NCI-H526 (cell line): ENCODE results near the gene FMNL3.
A peak's percentile ranks its signal among the peaks of the same experiment; 100 is the strongest.

ENCODE experiments used
- DNase-seq, 2 experiments: peaks; one replicate each; lab custom pipeline; 2025; lab: John Stamatoyannopoulos, UW

Gene FMNL3

GRCh38 chr12:49651855-49652254 lies 55.4 kb downstream of the FMNL3 start:
- no peak for DNase-seq

GRCh38 chr12:49649892-49650291 lies 57.3 kb downstream of the FMNL3 start:
- DNase-seq, result no peak

- no peak for DNase-seq
Measured at GRCh38 chr12:49649445-49649844, 57.8 kb downstream of the FMNL3 start.

GRCh38 chr12:49648712-49649003 lies 58.5 kb downstream of the FMNL3 start:
- DNase-seq, result no peak

GRCh38 chr12:49647827-49648711 lies 59.1 kb downstream of the FMNL3 start:
- DNase-seq, result no peak

- DNase-seq, result no peak
Measured at GRCh38 chr12:49646871-49647654, 60.1 kb downstream of the FMNL3 start.

GRCh38 chr12:49646331-49646830 lies 60.8 kb downstream of the FMNL3 start:
- no peak for DNase-seq

- no peak for DNase-seq
Measured at GRCh38 chr12:49645146-49646039, 61.8 kb downstream of the FMNL3 start.

GRCh38 chr12:49644620-49644994 lies 62.6 kb downstream of the FMNL3 start:
- peak; percentile 23 to 72 for DNase-seq

GRCh38 chr12:49643961-49644619 lies 63.1 kb downstream of the FMNL3 start:
- DNase-seq, result no peak

GRCh38 chr12:49643135-49643534 lies 64.1 kb downstream of the FMNL3 start:
- DNase-seq, result no peak

- no peak for DNase-seq
Measured at GRCh38 chr12:49642370-49642802, 64.8 kb downstream of the FMNL3 start.

GRCh38 chr12:49641748-49642369 lies 65.3 kb downstream of the FMNL3 start:
- DNase-seq, result no peak

GRCh38 chr12:49636979-49637755 lies 70.0 kb downstream of the FMNL3 start:
- DNase-seq, result peak; percentile 47 to 63

GRCh38 chr12:49636574-49636973 lies 70.6 kb downstream of the FMNL3 start:
- DNase-seq, result no peak

- no peak for DNase-seq
Measured at GRCh38 chr12:49635656-49636055, 71.5 kb downstream of the FMNL3 start.

GRCh38 chr12:49635036-49635435 lies 72.2 kb downstream of the FMNL3 start:
- no peak for DNase-seq

GRCh38 chr12:49633703-49634345 lies 73.4 kb downstream of the FMNL3 start:
- DNase-seq, result no peak

- no peak for DNase-seq
Measured at GRCh38 chr12:49632986-49633702, 74.1 kb downstream of the FMNL3 start.
